NCI-H1105 treated with DMSO at 0.1 percent for 48 hours (cell line): Measurements from ENCODE around the gene DYNC1LI1.
"Not testable (repeated sequence)": the region's sequence is repeated elsewhere in the genome, so short reads cannot be mapped to it uniquely, and the experiment has no call there.

ENCODE experiments used
- DNase-seq: peaks from one replicate; lab custom pipeline; 2025; lab: John Stamatoyannopoulos, UW

The DYNC1LI1 gene

DNA sequence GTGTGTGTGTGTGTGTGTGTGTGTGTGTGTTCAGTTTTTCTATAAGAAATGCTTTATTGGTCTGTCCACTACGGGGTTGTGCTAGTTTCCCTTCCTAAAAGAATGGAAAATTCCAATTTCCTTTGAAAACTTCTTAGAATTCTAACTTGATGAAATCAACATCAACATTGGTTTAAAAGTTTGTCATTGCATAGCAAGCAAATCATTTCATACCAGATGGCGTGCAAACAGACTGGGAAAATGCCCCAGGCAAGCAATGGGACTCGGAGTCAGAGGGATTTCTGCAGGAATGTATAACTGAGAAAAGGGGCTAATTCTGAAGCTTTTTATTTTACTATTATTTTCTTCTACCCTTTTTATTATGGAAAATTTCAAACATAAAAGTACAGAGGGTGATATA, 13.1 kb upstream of the DYNC1LI1 start:
- no peak for DNase-seq

DNA sequence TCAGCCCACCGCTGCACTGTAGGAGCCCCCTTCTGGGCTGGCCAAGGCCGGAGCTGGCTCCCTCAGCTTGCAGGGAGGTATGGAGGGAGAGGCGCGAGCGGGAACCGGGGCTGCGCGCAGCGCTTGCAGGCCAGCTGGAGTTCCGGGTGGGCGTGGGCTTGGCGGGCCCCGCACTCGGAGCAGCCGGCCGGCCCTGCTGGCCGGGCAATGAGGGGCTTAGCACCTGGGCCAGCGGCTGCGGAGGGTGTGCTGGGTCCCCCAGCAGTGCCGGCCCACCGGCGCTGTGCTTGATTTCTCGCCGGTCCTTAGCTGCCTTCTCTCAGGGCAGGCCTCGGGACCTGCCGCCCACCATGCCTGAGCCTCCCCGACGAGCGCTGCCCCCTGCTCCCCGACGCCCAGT, 8.0 kb upstream of the DYNC1LI1 start:
- not testable (repeated sequence) for DNase-seq

DNA sequence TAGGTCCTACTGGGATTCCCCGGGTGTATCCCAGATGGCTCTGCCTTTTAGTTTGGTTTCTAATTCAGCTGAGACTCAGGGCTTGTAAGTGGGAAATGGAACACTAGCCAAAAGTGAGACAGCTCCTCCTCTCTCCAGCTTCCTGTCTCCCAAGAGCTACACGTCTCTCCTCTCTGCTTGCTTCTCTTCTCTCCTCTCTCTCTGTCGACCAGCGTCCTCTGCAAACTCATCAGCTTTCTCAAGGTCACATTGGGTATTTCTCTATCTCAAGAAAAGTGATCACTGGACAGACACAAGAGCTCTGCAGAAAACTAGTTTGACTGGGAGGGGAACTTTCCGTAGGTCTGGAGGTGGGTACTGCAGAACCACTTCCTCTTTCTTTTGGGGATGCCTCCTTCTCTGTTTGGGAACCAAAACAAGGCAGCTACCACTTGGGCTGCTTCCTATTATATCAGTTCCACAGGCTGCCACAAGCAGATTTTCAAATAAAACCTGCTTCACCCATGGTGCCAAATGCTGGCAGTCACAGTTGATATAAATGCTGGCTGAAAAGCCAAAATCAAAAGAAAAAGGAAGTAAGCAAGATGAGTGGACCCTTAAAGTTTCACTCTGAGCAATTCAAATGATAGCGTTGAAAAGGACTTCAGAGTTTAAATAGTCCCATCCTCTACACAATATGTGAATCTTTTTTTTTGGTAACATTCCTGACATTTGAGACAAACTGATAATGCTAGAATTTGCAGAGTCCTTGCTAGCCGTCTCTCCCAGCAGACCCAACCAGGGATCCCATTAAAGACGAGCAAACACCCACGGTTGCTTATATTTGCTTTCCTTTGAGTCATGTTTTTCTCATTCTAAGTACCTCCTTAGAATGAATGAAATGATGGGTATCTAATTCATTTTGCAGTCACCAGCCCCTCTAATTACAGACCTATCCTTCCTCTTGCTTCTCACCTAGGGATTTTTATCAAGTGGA, 7.2 kb upstream of the DYNC1LI1 start:
- DNase-seq, result no peak

DNA sequence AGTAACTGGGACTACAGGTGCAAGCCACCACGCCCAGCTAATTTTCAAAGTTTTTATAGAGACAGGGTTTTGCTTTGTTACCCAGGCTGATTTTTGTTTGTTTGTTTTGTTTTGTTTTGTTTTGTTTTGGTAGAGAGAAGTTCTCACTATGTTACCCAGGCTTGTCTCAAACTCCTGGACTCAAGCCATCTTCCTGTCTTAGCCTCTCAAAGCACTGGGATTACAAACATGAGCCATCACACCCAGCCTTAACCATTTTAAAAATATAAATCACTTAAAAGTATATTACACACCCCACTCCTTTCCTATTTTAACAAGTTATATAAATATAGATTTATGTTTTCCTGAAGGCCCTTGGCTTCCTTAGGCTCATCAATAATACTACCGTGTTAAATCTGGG, 6.5 kb upstream of the DYNC1LI1 start:
- no peak for DNase-seq

DNA sequence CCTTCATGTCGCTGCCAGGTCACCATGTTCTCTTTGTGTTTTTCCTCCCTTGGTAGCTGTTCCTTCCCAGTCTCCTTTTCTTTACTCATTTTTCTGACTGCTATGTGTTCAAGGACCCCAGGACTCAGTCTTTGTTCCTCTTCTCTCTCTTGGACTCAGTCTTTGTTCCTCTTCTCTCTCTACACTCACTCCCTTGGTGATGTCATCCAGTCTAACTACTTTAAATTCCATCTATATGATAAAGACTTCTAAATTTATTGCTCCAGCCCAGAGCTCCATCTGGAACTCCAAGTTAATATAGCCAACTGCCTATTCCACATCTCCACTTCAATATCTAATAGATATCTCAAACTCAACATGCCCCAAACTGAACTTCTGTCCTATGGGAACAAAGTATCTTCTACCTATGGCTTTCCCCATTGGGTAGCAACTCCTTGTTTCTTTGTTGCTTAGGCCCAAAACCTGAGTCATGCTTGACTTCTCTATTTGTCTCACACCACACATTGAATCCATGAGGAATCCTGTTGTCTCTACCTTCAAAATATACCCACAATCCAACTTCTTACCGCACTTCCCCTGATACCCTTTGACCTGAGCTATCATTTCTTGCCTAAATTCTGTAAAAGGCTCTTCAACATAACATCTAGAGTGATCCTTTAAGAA, 4.9 kb upstream of the DYNC1LI1 start:
- no peak for DNase-seq

DNA sequence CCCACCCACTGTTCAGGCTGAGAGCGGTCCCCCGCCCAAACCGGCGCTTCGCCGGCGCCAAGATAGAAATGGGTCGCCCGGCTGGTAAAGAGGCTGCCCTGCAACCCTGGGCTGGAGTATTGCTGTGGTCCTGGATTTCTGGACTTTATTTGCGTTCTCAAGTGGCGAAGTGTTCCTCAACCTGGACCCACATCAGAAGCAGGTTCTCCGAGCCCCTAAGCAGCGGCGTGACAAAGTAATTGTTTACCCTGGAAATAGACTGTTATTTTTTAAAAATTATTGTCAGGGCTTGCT, 481 bp upstream of the DYNC1LI1 start:
- peak; percentile 54 for DNase-seq

DNA sequence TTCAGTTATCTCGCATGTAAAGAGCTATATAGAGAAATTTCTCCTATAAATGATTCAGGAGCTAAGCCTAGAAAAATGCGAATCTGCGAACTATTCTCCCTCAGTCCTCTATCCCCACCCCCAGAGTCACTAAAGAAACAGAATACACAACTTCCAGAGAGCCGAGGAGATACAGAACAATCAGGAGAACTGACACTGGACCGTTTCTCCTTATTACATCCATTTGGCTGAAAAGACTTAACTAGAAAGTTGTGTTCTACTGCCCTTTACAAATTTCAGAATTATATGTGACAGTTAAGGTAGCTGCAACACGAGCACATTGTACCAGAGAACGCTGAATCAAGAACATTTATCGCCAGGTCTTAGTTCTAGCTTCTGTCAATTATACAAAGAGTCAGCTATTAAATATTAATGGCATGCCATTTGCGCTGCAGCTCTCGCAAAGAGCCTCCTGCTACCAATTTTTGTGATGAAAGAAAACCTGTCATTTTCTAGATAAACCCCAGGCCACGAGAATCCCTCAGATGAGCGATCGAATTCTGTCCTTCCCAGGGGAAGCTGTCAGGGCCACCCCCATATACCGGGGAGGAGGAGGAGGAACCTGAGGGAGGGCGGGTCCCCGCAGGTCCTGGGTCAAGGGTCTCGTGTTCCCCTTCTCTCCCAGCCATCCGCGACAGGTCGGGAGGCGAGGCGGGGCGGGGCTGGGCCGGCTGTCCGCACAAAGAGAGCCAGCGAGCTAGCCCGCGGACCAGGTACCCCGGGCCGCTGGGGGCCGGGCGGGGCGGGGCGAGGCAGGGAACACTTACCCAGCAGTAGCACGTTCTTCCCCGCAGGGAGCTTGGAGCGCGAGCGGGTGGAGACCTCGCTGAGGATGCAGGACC, 878 bp downstream of the DYNC1LI1 start:
- peak; percentile 37 for DNase-seq

DNA sequence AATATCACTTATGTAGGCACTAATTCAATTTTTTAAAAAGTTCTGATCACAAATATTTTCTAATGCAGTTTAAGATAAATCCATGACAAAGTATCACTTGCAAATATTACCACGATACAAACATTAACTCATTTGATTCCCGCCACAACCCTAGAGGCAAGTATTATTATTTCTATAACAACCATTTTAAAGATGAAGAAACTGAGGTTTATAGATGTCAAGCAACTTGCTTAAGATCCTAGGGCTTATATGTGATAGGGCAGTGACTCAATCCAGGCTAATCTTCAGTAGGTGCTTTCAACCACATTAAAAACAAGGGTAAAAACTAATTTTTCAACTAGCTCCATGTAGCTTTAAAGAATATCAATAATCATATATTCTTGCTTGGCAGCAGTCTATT, 1.7 kb downstream of the DYNC1LI1 start:
- no peak for DNase-seq

DNA sequence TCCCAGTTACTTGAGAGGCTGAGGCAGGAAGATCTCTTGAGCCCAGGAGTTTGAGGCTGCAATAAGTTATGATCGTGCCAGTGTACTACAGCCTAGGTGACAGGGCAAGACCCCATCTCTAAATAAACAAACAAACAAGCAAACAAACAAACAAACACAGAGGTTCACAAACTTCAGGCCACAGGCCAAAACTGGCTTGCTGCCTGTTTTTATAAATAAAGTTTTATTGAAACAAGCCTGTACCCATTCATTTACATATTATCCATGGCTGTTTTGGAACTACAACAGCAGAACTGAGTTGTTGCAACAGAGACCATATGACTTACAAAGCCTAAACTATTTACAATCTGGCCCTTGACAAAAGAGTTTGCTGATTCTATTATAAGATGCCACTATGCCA, 6.5 kb downstream of the DYNC1LI1 start:
- DNase-seq, result no peak

DNA sequence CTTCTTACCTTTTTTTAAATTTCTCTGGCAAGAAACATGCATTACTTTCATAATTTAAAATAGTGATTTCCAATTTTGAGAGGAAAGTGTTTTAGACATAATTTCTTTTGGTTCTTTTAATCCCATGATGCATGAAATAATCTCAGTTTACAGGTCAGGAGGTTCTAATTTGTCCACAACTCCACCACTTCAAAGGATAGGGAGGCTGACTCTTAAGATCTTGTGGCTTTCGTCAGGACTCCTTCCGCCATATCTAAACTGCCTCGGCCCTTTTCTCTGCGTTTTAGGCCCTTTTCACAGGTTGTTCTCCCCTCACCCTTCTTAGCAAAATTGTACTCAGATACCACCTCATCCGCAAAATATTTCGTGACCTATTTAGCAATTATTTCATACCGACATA, 8.0 kb downstream of the DYNC1LI1 start:
- no peak for DNase-seq

DNA sequence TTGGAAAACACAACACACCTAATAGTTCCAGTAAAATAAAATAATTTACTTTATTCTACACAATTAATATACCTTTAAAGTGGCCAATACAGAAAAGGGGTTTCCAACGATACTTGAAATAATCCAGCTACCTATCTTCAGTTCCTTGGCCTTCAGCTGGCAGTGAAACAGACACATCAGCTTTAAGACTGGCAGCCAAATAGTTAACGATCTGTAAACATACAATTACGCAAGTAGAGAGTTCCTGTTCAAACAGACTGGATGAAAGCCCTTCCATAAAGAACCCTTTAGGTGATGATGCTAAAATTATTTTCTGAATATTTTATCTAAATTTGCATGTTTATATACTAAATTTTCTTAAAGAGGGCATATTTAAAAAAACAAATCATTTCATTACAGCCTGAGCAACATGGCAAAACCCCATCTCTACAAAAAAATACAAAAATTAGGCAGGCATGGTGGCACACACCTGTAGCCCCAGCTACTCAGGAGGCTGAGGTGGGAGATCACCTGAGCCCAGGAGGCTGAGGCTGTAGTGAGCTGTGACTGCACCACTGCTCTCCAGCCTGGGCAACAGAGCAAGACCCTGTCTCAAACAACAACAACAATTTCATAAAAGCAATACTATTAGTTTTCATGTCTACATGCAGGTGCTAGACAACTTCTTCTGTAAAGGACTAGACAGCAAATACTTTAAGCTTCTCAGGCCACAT, 12.9 kb downstream of the DYNC1LI1 start:
- DNase-seq, result peak; percentile 41

DNA sequence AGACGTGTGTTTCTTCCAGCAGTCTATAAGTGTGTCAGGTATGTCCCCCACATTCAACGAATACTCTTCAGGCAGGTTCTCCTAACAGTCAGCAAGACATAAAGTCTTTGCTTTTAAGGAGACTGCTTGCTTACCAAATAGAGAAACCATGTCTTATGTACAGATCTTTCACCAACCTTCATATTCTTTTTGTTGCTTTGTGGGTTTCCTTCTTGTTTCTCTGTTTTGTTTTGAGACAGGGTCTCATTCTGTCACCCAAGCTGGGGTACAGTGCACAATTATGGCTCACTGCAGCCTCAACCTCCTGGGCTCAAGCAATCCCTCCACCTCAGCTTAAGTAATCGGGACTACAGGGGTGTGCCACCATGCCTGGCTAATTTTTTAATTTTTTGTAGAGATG, 14.3 kb downstream of the DYNC1LI1 start:
- no peak for DNase-seq

DNA sequence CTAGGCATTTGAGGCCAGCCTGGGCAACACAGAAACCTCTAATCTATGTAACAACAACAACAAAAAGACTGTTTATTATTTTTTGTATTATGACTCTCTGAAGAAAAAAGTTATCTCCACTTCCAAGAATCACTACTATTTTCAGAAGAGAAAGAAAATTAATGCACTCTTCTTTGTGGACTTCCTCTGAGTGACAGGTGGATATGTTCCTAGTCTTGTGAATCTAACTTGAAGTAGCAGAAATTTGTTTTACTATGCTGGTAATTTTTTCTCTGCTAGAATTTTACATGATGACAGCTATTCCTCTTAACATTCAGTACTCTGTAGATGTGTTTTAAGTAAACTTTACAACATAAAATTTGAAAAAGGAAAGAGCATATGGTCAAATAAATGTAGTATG, 16.7 kb downstream of the DYNC1LI1 start:
- DNase-seq, result no peak

DNA sequence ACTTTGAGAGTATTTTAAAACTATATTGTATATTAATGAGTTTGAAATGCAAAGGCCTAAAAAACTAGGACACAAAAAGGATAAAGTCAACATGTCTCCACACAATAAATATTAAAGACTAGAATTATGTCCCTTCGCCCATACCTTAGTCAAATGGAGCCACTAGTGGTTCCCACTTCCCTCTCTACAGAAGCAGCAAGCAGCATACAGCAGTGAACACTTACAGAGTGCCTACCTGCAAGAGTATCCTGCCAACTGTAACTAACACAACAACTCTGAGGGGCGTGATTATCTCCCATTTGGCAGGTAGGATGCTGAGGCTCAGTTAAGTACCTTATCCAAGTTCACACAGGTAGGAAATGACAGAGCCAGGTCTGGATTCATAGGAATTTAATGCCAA, 17.2 kb downstream of the DYNC1LI1 start:
- DNase-seq, result no peak

DNA sequence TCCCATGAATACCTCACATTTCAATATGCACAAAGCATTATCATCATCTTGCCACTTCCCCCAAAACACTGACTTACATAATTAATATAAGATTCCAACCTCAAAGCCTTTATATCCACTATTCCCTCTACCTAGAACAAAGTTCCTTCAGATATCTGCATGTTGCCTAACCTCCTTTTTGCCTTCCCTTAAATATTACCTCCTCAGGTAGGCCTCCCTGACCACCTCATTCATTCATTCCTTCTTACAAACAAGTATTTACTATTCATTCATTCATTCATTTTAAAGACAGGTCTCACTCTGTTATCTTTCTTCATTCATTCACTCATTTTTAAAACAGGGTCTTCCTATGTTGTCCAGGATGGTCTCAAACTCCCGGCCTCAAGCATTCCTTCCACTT, 18.6 kb downstream of the DYNC1LI1 start:
- no peak for DNase-seq

DNA sequence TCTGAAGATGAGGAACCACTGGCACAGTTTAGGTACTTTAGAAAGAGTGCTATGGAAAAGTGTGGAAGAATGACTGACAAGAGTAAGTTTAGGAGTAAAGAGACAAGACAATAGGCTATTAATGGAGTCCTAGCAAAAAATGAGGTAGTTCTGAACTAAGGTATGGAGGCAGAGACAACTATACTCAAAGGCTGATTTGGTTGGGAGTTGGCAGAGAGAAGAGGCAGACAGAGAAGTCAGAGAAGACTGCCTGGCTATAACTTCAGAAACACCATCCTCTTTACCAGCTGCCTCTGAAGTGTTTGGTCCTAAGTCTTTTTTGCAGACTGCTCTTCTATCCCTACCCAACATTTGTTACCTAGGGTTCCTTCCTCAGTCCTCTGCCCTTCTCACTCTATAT, 19.2 kb downstream of the DYNC1LI1 start:
- no peak for DNase-seq

DNA sequence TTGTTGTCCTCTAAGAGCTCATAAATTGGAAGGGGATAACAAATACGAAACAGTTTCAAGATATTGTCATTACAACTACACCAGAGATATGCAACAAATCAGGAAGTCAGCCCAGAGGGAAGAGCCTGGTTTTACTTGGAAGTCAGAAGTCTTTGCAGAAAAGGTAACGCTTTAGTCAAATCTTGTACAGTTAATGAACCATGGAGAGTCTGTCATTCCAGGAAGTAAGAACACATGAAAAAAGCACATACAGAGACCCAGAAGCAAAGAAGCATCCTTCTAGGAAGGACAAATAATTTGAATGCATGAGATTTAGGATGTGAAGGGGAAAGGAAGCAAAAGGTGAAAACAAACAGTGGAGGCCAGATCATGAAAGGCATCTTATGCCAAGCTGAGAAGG, 19.6 kb downstream of the DYNC1LI1 start:
- no peak for DNase-seq

DNA sequence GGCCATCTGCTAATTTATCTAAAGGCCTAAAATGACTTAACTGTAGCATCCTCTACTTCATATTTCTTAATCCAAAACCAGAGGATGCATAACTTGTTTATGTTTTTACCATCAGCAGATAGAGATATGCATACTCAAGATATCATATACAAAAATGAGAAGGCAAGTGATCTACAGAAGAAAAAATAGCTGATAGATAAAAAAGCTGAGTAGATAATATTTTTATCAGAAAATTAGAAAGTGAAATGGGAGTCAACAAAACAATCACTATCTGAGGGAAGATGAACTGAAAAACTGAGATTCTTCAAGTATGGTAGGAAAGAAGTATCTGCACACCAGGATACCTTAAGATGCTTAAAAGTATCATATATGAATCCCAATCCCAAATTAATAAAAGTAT, 25.4 kb downstream of the DYNC1LI1 start:
- no peak for DNase-seq

DNA sequence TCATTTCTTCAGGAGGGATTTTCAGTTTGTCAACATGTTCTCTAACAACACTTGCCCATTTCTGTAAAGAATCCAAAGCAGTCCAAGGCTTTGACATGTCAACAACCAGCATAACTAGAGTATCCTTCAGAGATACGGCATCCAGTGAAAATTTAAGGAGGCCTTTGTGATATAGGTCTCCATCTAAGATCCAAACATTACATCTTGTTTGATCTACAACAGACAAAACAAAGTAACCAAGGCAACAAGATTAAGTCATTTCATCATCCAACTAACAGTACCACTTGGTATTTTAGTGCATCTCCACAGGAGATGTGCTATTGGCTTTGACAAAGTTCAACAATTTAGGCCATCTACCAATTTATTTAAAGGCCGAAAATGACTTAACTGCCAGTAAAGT, 25.8 kb downstream of the DYNC1LI1 start:
- no peak for DNase-seq

DNA sequence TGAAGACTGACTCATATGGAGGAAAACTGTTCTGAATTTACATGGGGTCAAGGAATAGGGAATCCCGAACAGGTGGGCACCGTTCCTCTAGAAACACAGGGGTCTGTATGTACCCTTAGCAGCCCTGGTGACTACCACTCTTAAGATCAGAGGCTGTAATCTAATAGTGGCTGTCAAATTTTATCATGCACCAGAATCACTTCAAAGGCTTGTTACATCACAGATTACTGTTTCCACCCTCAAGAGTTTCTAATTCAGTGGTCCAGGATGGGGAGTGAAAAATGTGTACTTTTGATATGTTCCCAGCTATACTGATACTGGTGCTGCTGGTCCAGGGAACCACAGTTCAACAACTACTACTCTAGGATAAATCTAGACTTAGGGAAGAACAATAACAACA, 27.9 kb downstream of the DYNC1LI1 start:
- no peak for DNase-seq

DNA sequence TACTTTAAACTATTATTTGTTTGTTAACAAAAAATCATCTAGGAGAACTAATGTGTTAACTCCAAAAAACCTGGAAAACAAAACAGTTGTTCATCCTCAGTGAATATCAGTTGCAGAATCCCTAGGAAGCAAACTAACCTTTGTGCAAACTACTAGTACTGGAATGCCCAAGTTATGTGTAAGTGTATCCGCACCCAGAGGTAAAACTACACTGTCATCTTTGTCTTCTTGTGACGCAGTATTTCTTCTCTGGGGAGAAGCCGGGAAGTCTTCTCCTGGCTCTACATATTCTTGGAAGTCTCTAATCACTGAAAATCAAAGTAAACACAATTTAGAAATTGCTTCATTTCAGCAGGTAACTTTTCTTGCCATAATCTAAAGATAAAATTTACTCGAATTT, 29.8 kb downstream of the DYNC1LI1 start:
- DNase-seq, result no peak

DNA sequence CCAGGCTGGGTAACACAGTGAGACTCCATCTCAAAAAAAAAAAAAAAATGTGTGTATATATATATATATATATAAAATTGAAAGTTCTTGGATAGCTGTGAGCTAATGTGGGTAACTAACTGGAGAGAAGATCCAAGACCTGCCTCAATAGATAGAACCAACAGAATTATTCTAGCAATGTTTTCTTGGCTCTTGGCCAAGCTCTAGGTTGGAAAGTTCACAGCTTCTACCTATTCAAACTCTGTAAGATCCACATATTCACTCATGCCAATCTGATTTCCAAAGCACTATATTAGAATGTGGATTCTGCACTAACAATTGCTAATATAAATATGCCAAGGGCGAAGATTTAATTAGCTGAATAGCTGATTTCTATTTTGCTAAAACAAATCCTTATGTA, 38.2 kb downstream of the DYNC1LI1 start:
- DNase-seq, result no peak
